Effector memory CD8-positive, alpha-beta T cell (primary cell): Measurements from ENCODE around the gene EYA3.
A peak's percentile ranks its signal among the peaks of the same experiment; 100 is the strongest.

Source experiments
- ATAC-seq: fragments of 150-1000 bp; cut with Tn5 transposase; replicated peaks from 2 replicates; pipeline ENCODE4 v1.10.0; 2021; ENCODE audit warnings: mild to moderate bottlenecking, moderate library complexity
- DNase-seq, 3 experiments: peaks; one replicate each; pipeline ENCODE4 v3.0.0; 2021
- H3K27ac Mint-ChIP-seq, 2 donors: one replicate each; pipeline ENCODE4 v1.8.0; 2022; ENCODE audit warnings: mild to moderate bottlenecking in 2 of 2, mixed read lengths in 2 of 2, moderate library complexity in 2 of 2
- H3K27me3 Mint-ChIP-seq, 2 donors: one replicate each; pipeline ENCODE4 v1.8.0; 2022; ENCODE audit warnings: mixed read lengths in 2 of 2
- H3K36me3 Mint-ChIP-seq: one replicate; pipeline ENCODE4 v1.8.0; 2022; ENCODE audit warnings: mild to moderate bottlenecking, moderate library complexity, mixed read lengths; ENCODE audit not compliant: insufficient read depth
- H3K4me1 Mint-ChIP-seq, 2 donors: one replicate each; pipeline ENCODE4 v1.8.0; 2022; ENCODE audit warnings: low read depth in 2 of 2, mixed read lengths in 2 of 2
- H3K4me3 Mint-ChIP-seq, 2 donors: one replicate each; pipeline ENCODE4 v1.8.0; 2022; ENCODE audit warnings: mild to moderate bottlenecking in 2 of 2, mixed read lengths in 2 of 2, moderate library complexity in 2 of 2
- H3K9me3 Mint-ChIP-seq, 2 donors: one replicate each; pipeline ENCODE4 v1.8.0; 2022; ENCODE audit warnings: mixed read lengths in 2 of 2

The EYA3 gene

DNA sequence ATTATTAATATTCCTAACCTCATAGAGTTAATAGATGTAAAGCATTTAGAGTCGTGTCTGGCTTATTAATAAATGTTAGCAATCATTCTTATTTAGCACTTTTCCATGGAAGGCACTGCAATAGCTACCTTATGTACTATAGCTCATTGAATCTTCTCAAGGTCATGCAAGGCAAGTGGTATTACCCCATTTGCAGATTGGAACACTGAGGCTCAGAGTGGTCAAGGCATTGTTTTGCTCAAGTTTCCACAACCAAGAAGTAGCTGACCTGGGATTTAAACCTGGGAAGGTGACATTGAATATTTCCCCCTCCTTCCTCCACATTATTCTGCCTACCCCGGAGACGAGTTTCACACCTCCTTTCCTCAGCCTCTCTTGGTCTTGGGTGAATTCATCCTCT lies 37.8 kb upstream of the EYA3 start:
- peaks cover 5 to 23% of the 10 kb centered on the region in 2 donors for H3K27me3 Mint-ChIP-seq
- DNase-seq (no peak), ATAC-seq (no peak)
- H3K4me3 Mint-ChIP-seq: no peak overlapping the region
- no peaks in the 10 kb centered on the region for H3K9me3 Mint-ChIP-seq
- no peak overlapping the region for H3K27ac Mint-ChIP-seq
- no peaks in the 10 kb centered on the region for H3K36me3 Mint-ChIP-seq
- no peaks in the 10 kb centered on the region for H3K4me1 Mint-ChIP-seq

DNA sequence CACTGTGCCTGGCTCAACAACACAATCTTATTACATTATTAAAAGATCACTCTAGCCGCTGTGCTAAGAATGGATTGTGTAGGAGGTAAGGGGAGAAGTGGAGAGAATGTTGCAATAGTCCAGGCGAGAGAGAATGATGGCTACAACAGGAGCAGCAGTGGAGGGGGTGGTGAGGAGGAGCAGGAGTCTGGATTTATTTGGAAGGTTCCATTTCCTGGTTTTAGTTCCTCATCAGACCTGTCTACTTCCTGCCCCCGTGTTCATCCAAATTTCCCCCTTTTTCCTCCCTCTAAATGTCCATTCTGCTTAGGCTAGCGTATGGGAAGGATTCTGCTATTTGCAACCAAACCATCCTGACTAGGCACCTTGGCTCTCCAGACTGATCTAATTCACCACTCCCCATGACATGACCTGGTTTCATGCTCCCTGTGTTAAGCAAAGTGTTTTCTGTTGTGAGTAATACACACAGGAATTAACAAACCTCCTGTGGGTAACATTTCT lies 35.1 kb upstream of the EYA3 start:
- H3K4me3 Mint-ChIP-seq: no peak overlapping the region
- no peaks in the 10 kb centered on the region for H3K4me1 Mint-ChIP-seq
- ATAC-seq (no peak), DNase-seq (no peak)
- H3K27me3 Mint-ChIP-seq: peaks cover 5 to 23% of the 10 kb centered on the region in 2 donors
- H3K27ac Mint-ChIP-seq: no peak overlapping the region
- no peaks in the 10 kb centered on the region for H3K36me3 Mint-ChIP-seq
- no peaks in the 10 kb centered on the region for H3K9me3 Mint-ChIP-seq

DNA sequence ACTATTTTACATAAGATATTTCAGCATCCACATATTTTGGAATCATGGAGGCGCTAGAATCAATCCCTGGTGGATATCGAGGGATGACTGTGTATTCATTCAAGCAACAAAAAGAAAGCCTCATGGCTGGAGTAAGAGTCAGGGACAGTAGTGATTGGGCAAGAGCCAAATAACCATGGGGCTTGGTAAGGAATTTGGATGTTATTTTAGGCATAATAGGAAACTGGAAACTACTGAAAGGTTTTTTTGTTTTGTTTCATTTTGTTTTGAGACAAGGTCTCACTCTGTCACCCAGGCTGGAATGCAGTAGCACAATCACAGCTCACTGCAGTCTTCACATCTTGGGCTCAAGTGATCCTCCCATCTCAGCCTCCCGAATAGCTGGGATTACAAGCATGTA lies 33.8 kb upstream of the EYA3 start:
- Mint-ChIP-seq H3K4me3 (no peak overlapping the region), H3K9me3 (no peaks in the 10 kb centered on the region), H3K27me3 (peaks cover 0 to 16% of the 10 kb centered on the region in 2 donors), H3K4me1 (no peaks in the 10 kb centered on the region), H3K27ac (no peak overlapping the region), H3K36me3 (peaks cover 4% of the 10 kb centered on the region)
- no peak for DNase-seq
- no peak for ATAC-seq

DNA sequence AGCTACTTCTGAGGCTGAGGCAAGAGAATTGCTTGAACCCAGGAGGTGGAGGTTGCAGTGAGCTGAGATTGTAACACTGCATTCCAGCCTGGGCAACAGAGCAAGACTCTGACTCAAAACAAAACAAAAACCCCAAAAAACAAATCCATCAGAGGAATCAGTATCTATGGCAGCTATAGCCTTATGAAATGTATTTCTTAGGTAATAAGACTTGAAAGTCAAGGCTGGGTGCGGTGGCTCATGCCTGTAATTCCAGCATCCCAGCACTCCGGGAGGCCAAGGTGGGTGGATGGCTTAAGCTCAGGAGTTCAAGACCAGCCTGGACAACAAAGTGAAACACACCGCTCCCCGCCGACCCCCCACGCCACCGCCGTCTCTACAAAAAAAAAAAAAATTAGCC lies 31.1 kb upstream of the EYA3 start:
- H3K9me3 Mint-ChIP-seq: no peaks in the 10 kb centered on the region
- no peak overlapping the region for H3K27ac Mint-ChIP-seq
- H3K27me3 Mint-ChIP-seq: no peaks in the 10 kb centered on the region
- H3K4me1 Mint-ChIP-seq: peaks cover 6 to 7% of the 10 kb centered on the region in 2 donors
- no peak overlapping the region for H3K4me3 Mint-ChIP-seq
- no peak for ATAC-seq
- no peak for DNase-seq
- H3K36me3 Mint-ChIP-seq: peaks cover 9% of the 10 kb centered on the region

DNA sequence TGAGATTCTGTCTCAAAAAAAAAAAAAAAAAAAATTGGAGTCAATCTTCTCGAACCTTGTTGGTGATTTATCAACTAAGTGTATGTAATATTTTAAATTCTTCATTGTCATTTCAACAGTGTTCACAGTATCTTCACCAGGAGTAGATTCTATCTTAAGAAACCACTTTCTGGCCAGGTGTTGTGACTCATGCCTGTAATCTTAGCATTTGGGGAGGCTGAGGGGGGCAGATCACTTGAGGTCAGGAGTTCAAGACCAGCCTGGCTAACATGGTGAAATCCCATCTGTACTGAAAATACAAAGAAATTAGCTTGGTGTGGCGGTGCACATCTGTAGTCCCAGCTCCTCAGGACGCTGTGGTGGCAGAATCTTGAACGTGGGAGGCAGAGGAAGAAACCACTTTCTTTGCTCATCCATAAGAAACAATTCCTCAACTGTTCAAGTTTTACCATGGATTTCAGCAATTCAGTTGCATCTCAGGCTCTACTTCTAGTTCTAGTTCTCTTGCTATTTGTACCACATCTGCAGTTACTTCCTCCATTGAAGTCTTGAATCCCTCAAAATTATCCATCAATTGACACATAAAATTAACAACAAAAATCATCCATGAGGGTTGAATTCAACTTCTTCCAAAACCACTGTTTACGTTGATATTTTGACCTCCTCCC lies 30.4 kb upstream of the EYA3 start:
- Mint-ChIP-seq H3K4me3 (no peak overlapping the region), H3K4me1 (peaks cover 6 to 7% of the 10 kb centered on the region in 2 donors), H3K9me3 (no peaks in the 10 kb centered on the region), H3K27ac (no peak overlapping the region), H3K36me3 (peaks cover 9% of the 10 kb centered on the region), H3K27me3 (no peaks in the 10 kb centered on the region)
- ATAC-seq (no peak), DNase-seq (no peak)

DNA sequence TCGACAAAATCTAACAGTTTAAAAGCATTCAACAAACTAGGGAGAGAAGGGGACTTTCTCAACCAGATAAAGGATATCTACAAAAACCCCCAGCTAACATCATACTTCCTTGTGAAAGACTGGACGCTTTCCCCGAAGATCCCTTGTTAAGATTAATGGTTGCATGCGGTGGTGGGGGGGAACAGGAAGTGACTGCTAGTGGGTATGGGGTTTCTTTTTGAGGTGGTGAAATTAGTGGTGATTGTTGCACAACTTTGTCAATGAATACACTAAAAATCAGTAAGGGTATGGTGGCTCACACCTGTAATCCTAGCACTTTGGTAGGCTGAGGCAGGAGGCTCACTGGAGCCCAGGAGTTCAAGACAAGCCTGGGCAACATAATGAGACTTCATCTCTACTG lies 26.9 kb upstream of the EYA3 start:
- no peaks in the 10 kb centered on the region for H3K27me3 Mint-ChIP-seq
- peaks cover 11 to 15% of the 10 kb centered on the region in 2 donors for H3K4me1 Mint-ChIP-seq
- H3K27ac Mint-ChIP-seq: peak overlapping the region in 1 of 2 donors; percentile 71
- peaks cover 9% of the 10 kb centered on the region for H3K36me3 Mint-ChIP-seq
- H3K9me3 Mint-ChIP-seq: no peaks in the 10 kb centered on the region
- DNase-seq: peak; percentile 15 to 44 (median 42)
- ATAC-seq: peak; percentile 89
- peak overlapping the region in 1 of 2 donors; percentile 37 for H3K4me3 Mint-ChIP-seq

DNA sequence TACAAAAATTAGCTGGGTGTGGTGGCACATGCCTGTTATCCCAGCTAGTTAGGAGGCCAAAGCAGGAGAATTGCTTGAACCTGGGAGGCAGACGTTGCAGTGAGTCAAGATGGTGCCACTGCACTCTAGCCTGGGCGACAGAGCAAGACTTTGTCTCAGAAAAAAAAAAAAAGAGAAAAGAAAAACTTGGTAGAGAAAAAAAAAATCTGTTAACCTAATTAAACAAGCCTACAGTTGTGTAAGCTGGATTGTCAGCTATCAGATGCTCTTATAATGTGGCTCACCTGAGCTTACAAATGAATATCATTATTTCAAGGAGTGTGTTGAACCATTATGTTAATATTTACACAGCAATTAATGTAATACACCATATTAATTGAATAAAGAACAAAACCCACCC lies 26.4 kb upstream of the EYA3 start:
- no peaks in the 10 kb centered on the region for H3K27me3 Mint-ChIP-seq
- no peak overlapping the region for H3K4me3 Mint-ChIP-seq
- DNase-seq (no peak), ATAC-seq (peak; percentile 39)
- no peaks in the 10 kb centered on the region for H3K9me3 Mint-ChIP-seq
- peak overlapping the region in 1 of 2 donors; percentile 71 for H3K27ac Mint-ChIP-seq
- peaks cover 11 to 15% of the 10 kb centered on the region in 2 donors for H3K4me1 Mint-ChIP-seq
- H3K36me3 Mint-ChIP-seq: peaks cover 9% of the 10 kb centered on the region

DNA sequence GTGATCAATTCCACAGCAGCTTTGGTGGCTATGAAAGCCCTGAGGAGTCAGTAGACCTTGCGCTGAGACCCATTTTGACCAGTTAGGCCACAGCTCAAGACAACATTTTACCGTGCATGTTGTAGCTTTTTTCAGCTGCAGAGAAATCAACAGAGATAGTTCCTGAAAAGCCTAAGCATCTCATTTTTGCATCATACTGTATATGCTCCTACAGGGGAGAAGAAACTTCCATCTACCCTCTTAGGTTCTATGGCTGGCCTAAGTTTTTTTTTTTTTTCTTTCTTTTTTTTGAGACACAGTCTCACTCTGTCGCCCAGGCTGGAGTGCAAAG lies 24.8 kb upstream of the EYA3 start:
- ATAC-seq (no peak), DNase-seq (no peak)
- Mint-ChIP-seq H3K27ac (peak overlapping the region in 1 of 2 donors; percentile 54), H3K4me3 (no peak overlapping the region), H3K9me3 (no peaks in the 10 kb centered on the region), H3K36me3 (peaks cover 8% of the 10 kb centered on the region), H3K4me1 (peaks cover 11 to 15% of the 10 kb centered on the region in 2 donors), H3K27me3 (no peaks in the 10 kb centered on the region)

DNA sequence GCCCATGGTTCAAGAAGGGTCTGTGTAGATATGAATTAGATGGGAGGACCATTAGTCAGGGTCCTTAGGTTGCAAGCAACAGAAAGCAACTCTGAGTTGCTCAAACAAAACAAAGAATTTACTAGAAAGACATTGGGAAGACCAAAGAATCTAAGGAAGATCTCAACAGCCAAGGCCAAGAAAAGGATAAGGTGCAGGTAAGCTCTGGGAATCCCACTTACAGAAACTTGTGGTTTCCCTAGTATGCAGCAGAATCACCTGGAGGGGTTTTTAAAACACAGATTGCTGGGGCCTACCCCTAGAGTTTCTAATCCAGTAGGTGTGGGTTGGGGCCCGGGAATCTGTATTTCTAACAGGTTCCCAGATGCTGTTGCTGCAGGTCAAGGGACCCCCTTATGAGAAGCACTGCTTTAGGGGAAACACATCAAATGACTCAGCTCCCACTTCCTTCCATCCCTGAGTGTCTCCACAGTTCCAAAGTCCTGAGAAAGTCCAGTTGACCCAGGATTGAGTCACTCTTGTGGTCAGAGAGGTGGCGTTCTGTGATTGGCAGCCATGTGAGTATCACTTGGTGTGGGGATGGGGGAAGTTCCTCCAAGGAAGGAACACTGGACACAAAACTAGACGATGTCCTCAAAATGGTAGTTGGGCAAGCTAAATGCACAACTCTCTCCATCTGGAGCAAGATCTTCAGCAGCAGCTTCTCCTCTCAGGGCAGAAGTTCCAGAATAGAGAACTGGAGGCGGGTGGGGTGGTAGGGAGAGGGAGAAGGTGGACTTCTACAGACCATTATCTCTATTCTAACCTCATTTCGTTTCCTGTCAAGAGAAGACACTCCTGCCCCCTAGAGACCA lies 24.2 kb upstream of the EYA3 start:
- Mint-ChIP-seq H3K4me1 (peaks cover 11 to 15% of the 10 kb centered on the region in 2 donors), H3K27ac (no peak overlapping the region), H3K27me3 (no peaks in the 10 kb centered on the region), H3K4me3 (no peak overlapping the region), H3K9me3 (no peaks in the 10 kb centered on the region), H3K36me3 (peaks cover 5% of the 10 kb centered on the region)
- DNase-seq: no peak
- ATAC-seq: no peak

DNA sequence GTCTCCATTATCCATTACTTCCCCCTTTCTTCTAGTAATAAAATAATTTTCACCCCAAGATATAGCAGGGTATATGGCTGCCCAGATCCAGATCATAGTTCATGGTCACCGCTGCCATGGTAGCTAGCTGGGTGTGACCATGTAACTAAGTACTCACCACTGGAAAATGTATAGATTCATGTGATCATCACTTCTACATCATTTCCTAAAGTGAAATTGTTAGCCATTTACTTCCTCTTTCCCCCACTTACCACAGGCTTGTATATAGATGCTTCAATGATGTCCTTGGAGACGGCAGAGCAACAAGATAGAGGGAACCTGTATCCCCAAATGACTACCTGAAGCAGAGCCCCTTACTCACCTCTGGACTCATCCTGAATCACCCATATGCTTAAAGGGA lies 22.7 kb upstream of the EYA3 start:
- H3K36me3 Mint-ChIP-seq: peaks cover 5% of the 10 kb centered on the region
- no peaks in the 10 kb centered on the region for H3K9me3 Mint-ChIP-seq
- H3K27ac Mint-ChIP-seq: no peak overlapping the region
- peak; percentile 14 for ATAC-seq
- H3K4me3 Mint-ChIP-seq: no peak overlapping the region
- no peak for DNase-seq
- no peaks in the 10 kb centered on the region for H3K27me3 Mint-ChIP-seq
- peaks cover 11 to 15% of the 10 kb centered on the region in 2 donors for H3K4me1 Mint-ChIP-seq

DNA sequence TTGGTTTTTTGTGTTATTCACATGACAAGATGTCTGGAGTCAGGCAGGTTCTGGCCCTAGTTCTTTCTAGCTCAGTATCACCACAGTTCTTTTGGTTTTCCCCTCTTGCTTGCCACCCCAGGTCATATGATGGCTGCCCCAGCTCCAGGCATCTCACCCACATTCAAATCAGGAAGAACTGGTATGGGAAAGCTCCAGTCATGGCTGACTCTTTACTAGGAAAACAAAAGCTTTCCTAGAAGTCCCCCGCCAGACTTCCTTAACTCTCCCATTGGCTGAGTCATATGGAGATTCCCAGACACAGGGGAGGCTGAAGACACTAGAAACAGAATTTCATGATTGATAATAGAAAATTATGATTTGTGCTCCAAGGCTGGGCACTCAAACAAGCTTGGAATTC lies 22.1 kb upstream of the EYA3 start:
- Mint-ChIP-seq H3K36me3 (peaks cover 4% of the 10 kb centered on the region), H3K4me1 (peaks cover 11 to 14% of the 10 kb centered on the region in 2 donors), H3K27ac (no peak overlapping the region), H3K9me3 (no peaks in the 10 kb centered on the region), H3K27me3 (no peaks in the 10 kb centered on the region), H3K4me3 (no peak overlapping the region)
- DNase-seq (no peak), ATAC-seq (no peak)

DNA sequence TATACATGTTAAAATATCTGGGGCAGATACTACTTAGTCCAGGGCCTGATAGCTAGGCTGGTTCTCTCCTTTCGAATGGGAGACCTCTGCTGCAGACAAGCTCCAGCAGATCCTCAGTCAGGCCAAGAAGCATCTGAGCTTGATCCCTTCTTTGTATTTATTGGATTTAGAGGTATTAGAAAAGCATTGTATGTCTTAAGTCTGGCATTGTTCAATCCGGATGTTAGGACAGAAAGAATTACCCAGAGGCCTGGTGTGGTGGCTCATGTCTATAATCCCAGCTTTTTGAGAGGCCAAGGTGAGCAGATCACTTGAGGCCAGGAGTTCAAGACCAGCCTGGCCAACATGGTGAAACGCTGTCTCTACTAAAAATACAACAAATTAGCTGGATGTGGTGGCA lies 21.2 kb upstream of the EYA3 start:
- H3K9me3 Mint-ChIP-seq: no peaks in the 10 kb centered on the region
- no peak for DNase-seq
- H3K27ac Mint-ChIP-seq: no peak overlapping the region
- H3K4me3 Mint-ChIP-seq: no peak overlapping the region
- no peaks in the 10 kb centered on the region for H3K36me3 Mint-ChIP-seq
- ATAC-seq: no peak
- no peaks in the 10 kb centered on the region for H3K27me3 Mint-ChIP-seq
- H3K4me1 Mint-ChIP-seq: peaks cover 6 to 8% of the 10 kb centered on the region in 2 donors

DNA sequence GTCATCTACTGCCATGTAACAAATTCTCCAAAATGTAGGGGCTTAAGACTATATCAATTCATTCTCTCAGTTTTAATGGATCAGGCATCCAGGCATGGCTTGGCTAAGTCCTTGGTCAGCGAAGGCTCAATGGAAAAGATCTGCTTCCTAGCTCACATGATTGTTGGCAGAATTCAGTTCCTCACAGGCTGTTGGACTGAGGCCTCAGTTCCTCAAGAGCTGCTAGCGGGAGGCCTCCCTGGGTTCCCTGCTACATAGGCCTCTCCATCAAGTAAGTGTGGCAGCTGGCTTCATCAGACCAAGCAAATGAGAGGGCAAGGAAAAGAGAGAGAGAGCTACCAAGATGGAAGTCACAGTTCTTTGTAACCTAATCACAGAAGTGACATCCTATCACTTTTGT lies 19.6 kb upstream of the EYA3 start:
- Mint-ChIP-seq H3K9me3 (no peaks in the 10 kb centered on the region), H3K27me3 (no peaks in the 10 kb centered on the region), H3K36me3 (no peaks in the 10 kb centered on the region), H3K4me3 (no peak overlapping the region), H3K4me1 (peaks cover 6% of the 10 kb centered on the region in 2 donors), H3K27ac (no peak overlapping the region)
- DNase-seq (no peak), ATAC-seq (no peak)

DNA sequence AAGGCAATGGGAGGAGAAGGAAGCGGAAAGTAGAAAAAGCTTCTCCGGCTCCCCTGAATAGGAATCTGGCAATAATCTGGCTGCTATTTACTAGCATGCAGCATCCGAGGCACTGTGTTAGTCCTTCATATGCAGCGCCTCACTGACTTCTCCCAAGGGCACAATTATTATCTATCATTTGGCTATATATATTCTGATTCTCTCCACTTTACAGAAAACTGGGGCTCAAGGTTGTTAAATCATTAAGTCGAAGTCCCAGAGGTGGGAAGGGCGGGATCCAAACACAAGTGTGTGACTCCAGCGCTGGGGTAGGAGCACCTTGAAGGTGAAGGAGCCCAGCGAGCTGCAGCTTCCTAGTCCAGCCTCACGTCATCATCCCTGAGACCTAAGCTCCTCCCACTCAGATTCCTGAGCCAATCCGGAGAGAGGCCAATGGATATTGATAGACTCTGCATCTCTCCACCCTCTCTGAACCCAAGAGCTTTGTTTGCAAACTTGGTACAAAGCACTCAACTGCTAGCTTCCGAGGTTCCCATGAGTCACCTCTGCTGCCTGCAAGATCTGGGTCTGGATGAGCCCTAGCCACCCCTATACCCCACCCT lies 16.6 kb upstream of the EYA3 start:
- no peaks in the 10 kb centered on the region for H3K4me1 Mint-ChIP-seq
- no peaks in the 10 kb centered on the region for H3K27me3 Mint-ChIP-seq
- peaks cover 3% of the 10 kb centered on the region for H3K36me3 Mint-ChIP-seq
- no peaks in the 10 kb centered on the region for H3K9me3 Mint-ChIP-seq
- H3K27ac Mint-ChIP-seq: no peak overlapping the region
- ATAC-seq (no peak), DNase-seq (no peak)
- H3K4me3 Mint-ChIP-seq: no peak overlapping the region
